GM12878 (cell line): ENCODE results near the gene G6PC1. TPM values are rescaled to one million over a fixed set of nuclear protein-coding genes. Genes with fewer than 3 reads are reported as not detected.
A peak's percentile ranks its signal among the peaks of the same experiment; 100 is the strongest.

Experiments used
- ATAC-seq: fragments of 200-7000 bp; cut with Tn5 transposase; 3 replicates; pipeline ENCODE4 v1.9.1; 2020; ENCODE audit warnings: mild to moderate bottlenecking, moderate library complexity
- BruUV-seq: library from RNA; stranded (reverse); fragments of 400-500 nt; replicated peaks from 2 replicates; lab custom pipeline; 2021; lab: Mats Ljungman, UMichigan
- CTCF ChIA-PET: fragments of 300-600 bp; sonication (Branson Sonifier 250); formaldehyde crosslinking; extraction: SDS; loops from one replicate; lab custom pipeline; 2021; ENCODE audit warnings: inconsistent platforms; lab: Yijun Ruan, JAX
- POLR2A ChIA-PET: fragments of 350-600 bp; formaldehyde crosslinking; extraction: SDS; loops from one replicate; lab custom pipeline; 2021; ENCODE audit warnings: inconsistent platforms; lab: Charles Lee
- RAD21 ChIA-PET: fragments of 300-600 bp; sonication (Branson Sonifier 250); formaldehyde crosslinking; loops from one replicate; lab custom pipeline; 2023; ENCODE audit warnings: antibody characterized with exemption; ENCODE audit not compliant: unreplicated experiment; lab: Charles Lee
- SMC1A ChIA-PET: fragments of 300-600 bp; sonication (Branson Sonifier 250); formaldehyde crosslinking; loops from one replicate; lab custom pipeline; 2023; ENCODE audit not compliant: unreplicated experiment, uncharacterized antibody; lab: Charles Lee
- DNase-seq: peaks from one replicate; pipeline ENCODE4 v3.0.0-alpha.2; 2011; ENCODE audit warnings: low read depth, low spot score
- FAIRE-seq: peaks from 3 replicates; lab custom pipeline; 2011; peaks lifted over from hg19 to GRCh38; lab: Jason Lieb, UNC
- H2AFZ ChIP-seq: 2 replicates; pipeline ENCODE4 v1.6.0; 2011; ENCODE audit warnings: low read depth, low read length, control low read depth; ENCODE audit not compliant: control insufficient read depth
- H3K27ac ChIP-seq: 2 replicates; pipeline ENCODE4 v1.5.1; 2011; ENCODE audit warnings: control low read depth; ENCODE audit not compliant: control insufficient read depth, insufficient read depth
- H3K27me3 ChIP-seq, 2 experiments: replicated peaks in 1 of 2; 2 replicates each; pipeline versions ENCODE4 v1.6.0 to v1.6.1; 2011; ENCODE audit warnings: low read length in 1 of 2; ENCODE audit not compliant: control insufficient read depth in 2 of 2, insufficient read depth in 2 of 2
- H3K36me3 ChIP-seq, 2 experiments: 2 replicates each; pipeline ENCODE4 v1.5.1; 2011; ENCODE audit warnings: low read length in 1 of 2; ENCODE audit not compliant: control insufficient read depth in 2 of 2, insufficient read depth in 2 of 2
- H3K4me1 ChIP-seq: 2 replicates; pipeline ENCODE4 v1.6.1; 2011; ENCODE audit warnings: mild to moderate bottlenecking, low read length, moderate library complexity, mixed read lengths; ENCODE audit not compliant: control insufficient read depth, insufficient read depth
- H3K4me2 ChIP-seq: 2 replicates; pipeline ENCODE4 v1.6.0; 2011; ENCODE audit warnings: control low read depth; ENCODE audit not compliant: control insufficient read depth, insufficient read depth
- H3K4me3 ChIP-seq: fragments of 200-600 bp; sonication (generic); 2 replicates; pipeline ENCODE4 v1.5.1; 2016
- H3K79me2 ChIP-seq: 2 replicates; pipeline ENCODE4 v1.6.0; 2011; ENCODE audit warnings: low read length; ENCODE audit not compliant: control insufficient read depth, insufficient read depth
- H3K9ac ChIP-seq: 2 replicates; pipeline ENCODE4 v1.8.0; 2011; ENCODE audit warnings: low read length, control low read depth, mixed read lengths; ENCODE audit not compliant: control insufficient read depth, insufficient read depth
- H3K9me3 ChIP-seq: replicated peaks from 3 replicates; pipeline ENCODE4 v1.5.1; 2011; ENCODE audit warnings: mild to moderate bottlenecking, low read length; ENCODE audit not compliant: control insufficient read depth, insufficient read depth
- H4K20me1 ChIP-seq: 2 replicates; pipeline ENCODE4 v1.6.0; 2011; ENCODE audit not compliant: control insufficient read depth, insufficient read depth
- BCL3 ChIP-seq: IDR thresholded peaks from 2 replicates; pipeline ENCODE4 v1.6.1; 2011; ENCODE audit warnings: borderline replicate concordance, low read depth, mild to moderate bottlenecking, moderate library complexity, low read length; ENCODE audit not compliant: insufficient read depth, poor library complexity, severe bottlenecking
- CUX1 ChIP-seq: IDR thresholded peaks from 2 replicates; pipeline ENCODE4 v1.6.1; 2012; ENCODE audit warnings: improper control_type of control experiment, low read depth, low read length; ENCODE audit not compliant: insufficient replicate concordance
- EP300 ChIP-seq, 2 experiments: fragments of 150-350 bp in 1 of 2; IDR thresholded peaks; 2 replicates each; pipeline ENCODE4 v1.6.1; 2011 to 2012; ENCODE audit warnings: low read depth in 2 of 2, low read length in 2 of 2, borderline replicate concordance in 1 of 2, improper control_type of control experiment in 1 of 2, inconsistent platforms in 1 of 2; ENCODE audit not compliant: control insufficient read depth in 1 of 2
- GABPA ChIP-seq: IDR thresholded peaks from 2 replicates; pipeline ENCODE4 v1.6.1; 2014; ENCODE audit warnings: antibody characterized with exemption, low read depth, mild to moderate bottlenecking, inconsistent platforms
- HDGF ChIP-seq: fragments of 450-650 bp; IDR thresholded peaks from 2 replicates; pipeline ENCODE4 v1.6.1; 2016; ENCODE audit warnings: antibody characterized with exemption
- KDM1A ChIP-seq: fragments of 200-600 bp; sonication (generic); IDR thresholded peaks from 2 replicates; pipeline ENCODE4 v1.6.1; 2016; ENCODE audit warnings: borderline replicate concordance
- SREBF1 ChIP-seq: IDR thresholded peaks from 2 replicates; pipeline ENCODE4 v1.6.1; 2012; ENCODE audit warnings: mild to moderate bottlenecking, low read length
- STAT3 ChIP-seq: IDR thresholded peaks from 2 replicates; pipeline ENCODE4 v1.6.1; 2011; ENCODE audit warnings: low read depth, low read length, improper control_type of control experiment
- ZBTB40 ChIP-seq: fragments of 450-650 bp; IDR thresholded peaks from 2 replicates; pipeline ENCODE4 v1.6.1; 2016; ENCODE audit warnings: mild to moderate bottlenecking, moderate library complexity, borderline replicate concordance
- ZNF622 ChIP-seq: fragments of 450-650 bp; IDR thresholded peaks from 2 replicates; pipeline ENCODE4 v1.6.1; 2017; ENCODE audit warnings: mild to moderate bottlenecking, inconsistent platforms
- WGBS: methylation state at CpG from one replicate; pipeline ENCODE4 v1.1.6; 2016; ENCODE audit warnings: low lambda C conversion rate; ENCODE audit not compliant: insufficient replicate concordance, insufficient coverage; ENCODE audit errors: missing lambda C conversion rate; 5-methylcytosine and 5-hydroxymethylcytosine counted together
- in situ Hi-C: fragments of 300-500 bp; cut with MboI; formaldehyde crosslinking; loops from 9 replicates; pipeline ENCODE4 v1.14.3; 2018; ENCODE audit warnings: mixed read lengths
- intact Hi-C: fragments of 100-400 bp; cut with micrococcal nuclease; formaldehyde crosslinking; loops from one replicate; pipeline ENCODE4 v1.14.2; 2022; ENCODE audit not compliant: unreplicated experiment
- polyA plus RNA-seq, 11 experiments: library from polyadenylated mRNA; depleted of rRNA in 4 of 11; unstranded in 6 of 11; stranded (reverse) in 5 of 11; fragments of >200 nt; fragmentation: Nextera tagmentation in 4 of 11; fragmentation: Illumina TruSeq in 1 of 11; extraction: Ambion mirVana in 4 of 11; extraction: Trizol in 1 of 11; gene quantifications; 1 replicate in 1 of 11; 2 replicates in 10 of 11; pipeline versions ENCODE4 v1.2.1 to v1.2.3, GENCODE V29; 2011 to 2016; ENCODE audit warnings: inconsistent platforms in 2 of 11, missing spikeins in 2 of 11, low read depth in 1 of 11
- total RNA-seq, 4 experiments: library from RNA; depleted of rRNA in 3 of 4; stranded (reverse); fragments of >200 nt in 3 of 4; fragmentation: Illumina TruSeq in 1 of 4; extraction: Trizol in 1 of 4; gene quantifications; 2 replicates each; pipeline versions ENCODE4 v1.2.1 to v1.2.3, GENCODE V29; 2013 to 2021

Gene G6PC1
- total and polyA plus RNA-seq, 10 of the 15 experiments (the other 5 are each of a cell fraction or from before 2014, with no cell fraction given): not detected

- DNase-seq (no peak), ATAC-seq (no peak), FAIRE-seq (peak; percentile 13)
- POLR2A ChIA-PET: interaction anchor here (1.2 kb wide), 1 partner anchor 18 kb away, joined by 3 read pairs; no protein-coding TSS in a partner anchor
- Histone ChIP-seq H3K27ac (no peak overlapping the region), H3K27me3 (no peaks in the 10 kb centered on the region), H3K79me2 (no peaks in the 10 kb centered on the region), H2AFZ (no peak overlapping the region), H3K36me3 (no peaks in the 10 kb centered on the region), H4K20me1 (no peaks in the 10 kb centered on the region), H3K4me3 (no peak overlapping the region), H3K9me3 (no peaks in the 10 kb centered on the region), H3K4me2 (no peak overlapping the region), H3K9ac (no peak overlapping the region), H3K4me1 (no peaks in the 10 kb centered on the region)
- CTCF ChIA-PET: interaction anchor here (0.6 kb wide), 1 partner anchor 75 kb away, joined by 3 read pairs; no protein-coding TSS in a partner anchor
- SMC1A ChIA-PET: no interaction called here
- BruUV-seq: no TSS peak
- intact Hi-C loops: no loop called here
- in situ Hi-C loops: no loop called here
- TF ChIP-seq GABPA (no peak), STAT3 (no peak), SREBF1 (no peak), HDGF (no peak), ZNF622 (no peak), KDM1A (no peak), BCL3 (no peak), ZBTB40 (no peak), EP300 (IDR thresholded peaks at IDR 0.05; ENCODE audit: borderline replicate concordance in 1 of 2, control insufficient read depth in 1 of 2, low read depth in 2 of 2, low read length in 2 of 2) (no peak), CUX1 (no peak)
- 0% methylated on average over 4 of the region's 4 CpGs for WGBS
- RAD21 ChIA-PET: no interaction called here
These were observed 47.6 kb upstream of the G6PC1 start for GRCh38 chr17:42853004-42853403.
